ENCODE results near the gene OTUD4. TPM values are rescaled to one million over a fixed set of nuclear protein-coding genes. Genes with fewer than 3 reads are reported as not detected.

OTUD4 gene
- total RNA-seq, 1 donor from 2014 or later: 37.6 TPM

DNA sequence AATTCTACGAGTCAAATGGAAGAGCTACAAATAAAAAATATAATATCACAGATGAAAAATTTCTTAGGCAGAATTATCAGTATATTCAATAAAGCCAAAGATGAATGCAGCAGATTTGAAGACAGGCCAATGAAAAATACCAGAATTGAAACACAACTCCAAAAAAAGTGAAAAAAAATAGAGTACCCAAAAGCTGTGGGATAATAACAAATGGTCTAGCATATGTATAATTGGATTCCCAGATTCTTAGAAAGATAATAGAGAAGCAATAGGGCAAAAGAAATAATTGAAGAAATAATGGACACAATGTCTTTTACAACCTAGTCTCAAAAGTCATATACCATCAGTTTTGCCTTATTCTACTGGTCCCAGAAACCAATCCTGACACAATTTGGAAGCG is 86.8 kb downstream of the OTUD4 start:
- no peaks in the 10 kb centered on the region for H3K27me3 ChIP-seq (ENCODE audit: low read depth)
- no peak for TF ChIP-seq CTCF (IDR thresholded peaks at IDR 0.05; ENCODE audit: borderline replicate concordance)
- intact Hi-C loops (cut with micrococcal nuclease): no loop called here
- peaks cover 9% of the 10 kb centered on the region for H3K9me3 ChIP-seq (replicated peaks)
- peaks cover 33% of the 10 kb centered on the region for H3K4me1 ChIP-seq
- DNase-seq: no peak
- H3K36me3 ChIP-seq: peaks cover 69% of the 10 kb centered on the region
- H3K4me3 ChIP-seq: no peak overlapping the region
- H3K27ac ChIP-seq (replicated peaks): no peak overlapping the region

DNA sequence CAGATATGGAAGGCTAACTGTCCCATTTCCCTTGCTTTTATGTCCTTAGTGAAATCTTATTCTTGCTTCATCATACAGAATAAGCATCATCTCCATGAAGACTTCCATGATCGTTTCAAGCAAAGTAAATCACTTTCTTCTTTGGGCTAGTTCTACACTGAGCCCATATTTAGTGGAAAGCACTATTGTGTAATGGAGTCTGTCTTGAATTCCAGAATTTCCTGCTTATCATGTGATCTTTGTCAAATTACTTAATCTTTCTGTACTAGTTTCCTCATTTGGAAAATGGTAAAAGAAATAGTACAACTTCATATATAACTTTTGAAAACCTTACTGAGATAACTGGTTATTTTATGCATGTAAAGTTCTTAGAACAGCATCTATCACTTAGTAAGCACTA is 90.0 kb downstream of the OTUD4 start:
- Histone ChIP-seq H3K27me3 (ENCODE audit: low read depth) (no peaks in the 10 kb centered on the region), H3K4me1 (peaks cover 9% of the 10 kb centered on the region), H3K4me3 (no peak overlapping the region), H3K36me3 (peaks cover 73% of the 10 kb centered on the region), H3K9me3 (replicated peaks) (peaks cover 9% of the 10 kb centered on the region), H3K27ac (replicated peaks) (no peak overlapping the region)
- intact Hi-C loops (cut with micrococcal nuclease): no loop called here
- no peak for DNase-seq
- TF ChIP-seq CTCF (IDR thresholded peaks at IDR 0.05; ENCODE audit: borderline replicate concordance): no peak

DNA sequence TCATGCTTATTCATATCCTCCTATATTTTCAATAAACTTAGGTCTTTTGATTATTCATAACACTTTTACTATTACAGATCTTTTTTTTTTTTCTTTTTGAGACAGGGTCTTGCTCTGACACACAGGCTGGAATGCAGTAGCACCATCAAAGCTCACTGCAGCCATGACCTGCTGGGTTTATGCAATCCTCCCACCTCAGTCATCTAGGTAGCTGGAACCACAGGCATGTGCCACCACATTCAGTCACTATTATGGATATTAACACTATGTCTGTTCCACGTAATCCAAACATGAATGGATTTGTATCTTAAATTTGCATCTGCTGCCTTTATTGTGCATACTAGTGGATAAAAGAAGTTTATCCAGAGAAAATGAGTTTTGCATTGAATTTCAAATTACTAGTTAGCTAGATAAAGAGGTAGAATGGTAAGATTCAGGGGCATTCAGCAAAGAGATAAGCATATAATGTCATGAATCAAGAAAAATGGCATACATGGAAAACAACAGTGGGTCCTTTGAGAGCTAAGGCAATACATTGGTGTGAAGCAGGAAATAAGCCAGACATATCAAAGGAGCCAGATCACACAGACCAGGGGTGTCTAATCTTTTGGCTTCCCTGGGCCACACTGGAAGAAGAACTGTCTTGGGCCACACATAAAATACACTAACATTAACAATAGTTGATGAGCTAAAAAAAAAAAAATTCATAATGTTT is 96.3 kb downstream of the OTUD4 start:
- Histone ChIP-seq H3K27ac (replicated peaks) (no peak overlapping the region), H3K36me3 (peaks cover 48% of the 10 kb centered on the region), H3K4me3 (no peak overlapping the region), H3K9me3 (replicated peaks) (no peaks in the 10 kb centered on the region), H3K4me1 (peaks cover 7% of the 10 kb centered on the region), H3K27me3 (ENCODE audit: low read depth) (no peaks in the 10 kb centered on the region)
- intact Hi-C loops (cut with micrococcal nuclease): no loop called here
- no peak for DNase-seq
- no peak for TF ChIP-seq CTCF (IDR thresholded peaks at IDR 0.05; ENCODE audit: borderline replicate concordance)

Other genes with a start within 250 kb of the OTUD4 start
- 15.4 TPM for gene ANAPC10, start 82.4 kb downstream of the OTUD4 start, total RNA-seq
- 34.5 TPM for gene ABCE1, start 82.3 kb downstream of the OTUD4 start, total RNA-seq

Measured in left ventricle myocardium inferior (tissue), 1 donor.